ENCODE results near the gene GJB1.

GRCh38 chrX:71217298-71217697 lies 5.7 kb upstream of the GJB1 start:
- no peak for TF ChIP-seq CTCF (IDR thresholded peaks at IDR 0.05; ENCODE audit: low read depth, low read length)
- TF ChIP-seq POLR2A (IDR thresholded peaks at IDR 0.05; ENCODE audit: extremely low read depth, insufficient read length) = no peak
